ENCODE measurements around the gene PHF5A. TPM values are rescaled to one million over a fixed set of nuclear protein-coding genes. Genes with fewer than 3 reads are reported as not detected.
"Not testable (repeated sequence)": the region's sequence is repeated elsewhere in the genome, so short reads cannot be mapped to it uniquely, and the experiment has no call there.

PHF5A gene
- total RNA-seq, 1 donor = 38.4 TPM

DNA sequence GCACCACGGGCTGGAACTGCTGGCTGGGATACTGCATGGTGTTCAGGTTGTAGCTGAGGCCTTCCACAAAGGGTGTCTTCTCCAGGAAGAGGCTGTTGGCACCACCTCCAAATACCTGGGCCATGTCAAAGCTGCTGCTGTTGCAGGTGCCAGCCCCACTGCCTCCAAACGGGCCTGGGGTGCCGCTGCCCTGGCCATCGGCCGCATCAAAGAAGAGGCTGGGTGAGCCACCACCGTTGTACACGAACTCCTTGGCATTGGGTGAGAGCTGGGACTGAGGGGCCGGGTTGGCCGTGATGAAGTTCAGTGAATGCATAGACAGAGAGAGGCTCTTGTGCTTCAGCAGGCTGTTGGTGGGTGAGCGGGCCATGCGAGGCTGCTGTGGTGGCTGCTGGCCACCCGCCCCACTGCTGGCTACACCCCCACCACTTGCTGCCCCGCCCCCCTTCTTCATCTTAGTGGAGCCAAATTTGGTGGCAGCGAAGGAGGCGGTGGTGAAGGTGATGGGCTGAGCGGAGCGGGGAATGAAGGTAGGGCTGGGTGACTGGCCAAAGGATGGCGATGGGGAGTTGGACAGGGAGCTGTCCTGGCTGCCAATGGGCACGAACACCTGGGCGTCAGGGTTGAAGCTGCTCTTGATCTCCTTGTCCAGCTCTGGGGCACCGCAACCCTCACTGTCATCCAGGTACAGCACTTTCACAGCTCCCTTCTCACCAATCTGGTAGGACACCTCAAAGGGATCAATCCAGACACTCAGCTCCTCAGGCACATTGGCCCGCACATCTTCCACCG, 32.0 kb downstream of the PHF5A start:
- Histone ChIP-seq H3K4me2 (ENCODE audit: insufficient read depth, low read length) (no peak overlapping the region), H3K79me2 (ENCODE audit: insufficient read depth, low read length) (peaks cover 88% of the 10 kb centered on the region), H3K9me3 (ENCODE audit: low read depth, low read length) (no peaks in the 10 kb centered on the region), H4K20me1 (ENCODE audit: insufficient read depth, low read length) (peaks cover 76% of the 10 kb centered on the region), H2AFZ (ENCODE audit: low read length) (no peak overlapping the region), H3K4me1 (ENCODE audit: insufficient read depth, low read length) (no peaks in the 10 kb centered on the region), H3K27ac (ENCODE audit: low read depth, low read length) (no peak overlapping the region), H3K27me3 (ENCODE audit: insufficient read depth, low read length) (no peaks in the 10 kb centered on the region), H3K4me3 (ENCODE audit: insufficient read depth, low read length) (no peak overlapping the region), H3K36me3 (ENCODE audit: insufficient read depth, low read length) (peaks cover 76% of the 10 kb centered on the region)
- TF ChIP-seq, protein P1, sequence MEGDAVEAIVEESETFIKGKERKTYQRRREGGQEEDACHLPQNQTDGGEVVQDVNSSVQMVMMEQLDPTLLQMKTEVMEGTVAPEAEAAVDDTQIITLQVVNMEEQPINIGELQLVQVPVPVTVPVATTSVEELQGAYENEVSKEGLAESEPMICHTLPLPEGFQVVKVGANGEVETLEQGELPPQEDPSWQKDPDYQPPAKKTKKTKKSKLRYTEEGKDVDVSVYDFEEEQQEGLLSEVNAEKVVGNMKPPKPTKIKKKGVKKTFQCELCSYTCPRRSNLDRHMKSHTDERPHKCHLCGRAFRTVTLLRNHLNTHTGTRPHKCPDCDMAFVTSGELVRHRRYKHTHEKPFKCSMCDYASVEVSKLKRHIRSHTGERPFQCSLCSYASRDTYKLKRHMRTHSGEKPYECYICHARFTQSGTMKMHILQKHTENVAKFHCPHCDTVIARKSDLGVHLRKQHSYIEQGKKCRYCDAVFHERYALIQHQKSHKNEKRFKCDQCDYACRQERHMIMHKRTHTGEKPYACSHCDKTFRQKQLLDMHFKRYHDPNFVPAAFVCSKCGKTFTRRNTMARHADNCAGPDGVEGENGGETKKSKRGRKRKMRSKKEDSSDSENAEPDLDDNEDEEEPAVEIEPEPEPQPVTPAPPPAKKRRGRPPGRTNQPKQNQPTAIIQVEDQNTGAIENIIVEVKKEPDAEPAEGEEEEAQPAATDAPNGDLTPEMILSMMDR (IDR thresholded peaks at IDR 0.05; ENCODE audit: extremely low read depth, low read depth, low read length) = no peak
- no peak for DNase-seq (ENCODE audit: insufficient read length, low spot score, missing footprints)

DNA sequence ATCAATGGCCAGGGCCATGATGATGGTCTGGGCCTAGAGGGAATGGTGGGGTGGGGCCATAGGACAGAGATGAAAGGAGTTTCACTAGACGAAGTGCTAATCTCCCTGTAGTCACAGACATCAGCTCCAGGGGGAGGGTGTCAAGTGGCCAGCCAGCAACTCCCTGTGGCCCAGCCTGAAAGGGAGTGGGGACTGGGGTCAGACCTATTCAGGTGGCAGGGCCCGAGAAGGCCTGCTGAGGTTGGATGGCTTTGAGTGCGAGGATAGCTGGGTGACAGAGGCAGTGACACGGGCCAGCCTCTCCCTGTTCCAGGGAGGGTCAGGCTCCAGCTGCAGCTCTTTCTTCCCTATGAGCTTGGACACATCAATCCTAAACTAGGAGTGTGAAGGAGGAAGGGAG, 32.9 kb downstream of the PHF5A start:
- TF ChIP-seq, protein P1 (IDR thresholded peaks at IDR 0.05; ENCODE audit: extremely low read depth, low read depth, low read length) = no peak
- Histone ChIP-seq H3K9me3 (ENCODE audit: low read depth, low read length) (no peaks in the 10 kb centered on the region), H4K20me1 (ENCODE audit: insufficient read depth, low read length) (peaks cover 81% of the 10 kb centered on the region), H3K27me3 (ENCODE audit: insufficient read depth, low read length) (no peaks in the 10 kb centered on the region), H3K4me2 (ENCODE audit: insufficient read depth, low read length) (no peak overlapping the region), H3K4me3 (ENCODE audit: insufficient read depth, low read length) (no peak overlapping the region), H3K27ac (ENCODE audit: low read depth, low read length) (no peak overlapping the region), H2AFZ (ENCODE audit: low read length) (no peak overlapping the region), H3K36me3 (ENCODE audit: insufficient read depth, low read length) (peaks cover 74% of the 10 kb centered on the region), H3K4me1 (ENCODE audit: insufficient read depth, low read length) (no peaks in the 10 kb centered on the region), H3K79me2 (ENCODE audit: insufficient read depth, low read length) (peaks cover 82% of the 10 kb centered on the region)
- no peak for DNase-seq (ENCODE audit: insufficient read length, low spot score, missing footprints)

DNA sequence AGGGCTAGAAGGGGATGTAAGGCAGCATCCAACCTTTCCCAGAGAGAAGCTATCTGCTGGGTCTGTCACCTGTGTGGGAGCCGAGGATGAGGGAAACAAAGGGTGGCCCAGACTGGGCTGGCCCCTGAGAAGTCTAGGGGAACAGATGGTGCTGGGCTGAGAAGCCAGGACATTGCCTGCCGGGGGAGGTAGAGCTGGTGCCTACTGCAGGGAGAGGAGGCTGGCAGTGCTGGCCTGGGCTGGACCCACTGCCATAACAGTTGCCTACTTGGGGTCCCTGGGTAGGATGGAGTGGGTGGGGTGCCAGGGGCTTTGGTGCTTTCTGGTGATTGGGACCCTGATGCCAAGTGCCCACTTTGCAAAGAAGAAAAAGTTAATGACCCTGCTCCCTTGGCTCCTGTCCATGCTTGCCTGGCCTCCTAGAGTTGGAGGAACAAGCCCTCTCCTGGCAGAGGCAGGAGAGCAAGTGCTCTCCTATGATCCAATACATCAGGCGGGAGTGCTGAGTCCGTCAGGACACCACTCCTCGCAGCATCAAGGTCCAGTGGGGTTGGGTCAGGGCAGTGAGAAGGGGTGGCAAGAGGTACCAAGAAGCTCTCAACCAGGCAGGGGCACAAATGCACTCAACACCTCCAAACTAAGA, 34.0 kb downstream of the PHF5A start:
- not testable (repeated sequence) for H3K4me1 ChIP-seq (ENCODE audit: insufficient read depth, low read length); DNase-seq (ENCODE audit: insufficient read length, low spot score, missing footprints); H3K27ac ChIP-seq (ENCODE audit: low read depth, low read length); H3K9me3 ChIP-seq (ENCODE audit: low read depth, low read length); H3K4me2 ChIP-seq (ENCODE audit: insufficient read depth, low read length); H2AFZ ChIP-seq (ENCODE audit: low read length); H3K27me3 ChIP-seq (ENCODE audit: insufficient read depth, low read length); H3K4me3 ChIP-seq (ENCODE audit: insufficient read depth, low read length)
- H4K20me1 ChIP-seq (ENCODE audit: insufficient read depth, low read length) = peaks cover 74% of the 10 kb centered on the region
- H3K36me3 ChIP-seq (ENCODE audit: insufficient read depth, low read length) = peaks cover 70% of the 10 kb centered on the region
- H3K79me2 ChIP-seq (ENCODE audit: insufficient read depth, low read length) = peaks cover 71% of the 10 kb centered on the region

DNA sequence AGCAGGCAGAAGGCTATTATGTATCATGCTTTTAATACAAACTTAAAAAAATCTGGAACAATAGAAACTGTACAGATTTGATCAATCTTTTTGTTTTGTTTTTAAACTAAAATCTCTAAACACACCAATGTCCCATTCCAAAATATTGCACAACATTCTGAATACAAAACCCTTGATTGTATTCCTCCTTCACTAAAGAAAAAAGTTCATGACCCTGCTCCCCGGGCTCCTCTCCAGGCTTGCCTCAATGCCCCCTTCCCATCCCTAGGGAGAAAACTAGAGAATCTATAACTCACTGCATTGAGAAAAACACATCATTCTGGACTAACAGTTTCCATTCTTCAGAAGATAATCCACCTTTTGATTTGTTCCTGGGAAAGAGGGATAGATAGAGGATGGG, 35.0 kb downstream of the PHF5A start:
- not testable (repeated sequence) for H2AFZ ChIP-seq (ENCODE audit: low read length); H3K9me3 ChIP-seq (ENCODE audit: low read depth, low read length); H3K4me3 ChIP-seq (ENCODE audit: insufficient read depth, low read length); DNase-seq (ENCODE audit: insufficient read length, low spot score, missing footprints); H3K27ac ChIP-seq (ENCODE audit: low read depth, low read length); H3K4me1 ChIP-seq (ENCODE audit: insufficient read depth, low read length); H3K27me3 ChIP-seq (ENCODE audit: insufficient read depth, low read length); H3K4me2 ChIP-seq (ENCODE audit: insufficient read depth, low read length)
- H3K79me2 ChIP-seq (ENCODE audit: insufficient read depth, low read length) = peaks cover 61% of the 10 kb centered on the region
- H3K36me3 ChIP-seq (ENCODE audit: insufficient read depth, low read length) = peaks cover 61% of the 10 kb centered on the region
- H4K20me1 ChIP-seq (ENCODE audit: insufficient read depth, low read length) = peaks cover 64% of the 10 kb centered on the region

DNA sequence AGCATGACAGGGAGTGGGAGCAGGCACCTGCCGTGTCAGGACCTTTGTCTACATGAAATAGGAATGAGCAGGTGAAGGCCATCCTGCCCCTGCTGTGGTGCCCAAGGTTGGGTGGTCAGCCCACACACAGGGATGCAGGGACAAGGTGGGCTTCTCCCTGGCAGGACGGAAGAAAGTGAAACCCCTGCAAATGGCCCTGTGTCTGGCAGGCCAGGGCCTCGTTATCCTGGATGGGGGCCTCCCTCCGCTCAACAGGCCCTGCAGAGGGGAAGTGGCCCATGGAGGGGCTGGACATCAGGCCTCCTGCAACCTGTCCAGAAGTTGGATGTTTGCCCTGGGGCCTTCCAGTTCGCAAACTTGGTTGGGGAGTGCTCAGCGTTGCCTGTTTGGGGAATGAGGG, 36.8 kb downstream of the PHF5A start:
- Histone ChIP-seq H3K4me2 (ENCODE audit: insufficient read depth, low read length) (no peak overlapping the region), H3K4me3 (ENCODE audit: insufficient read depth, low read length) (no peak overlapping the region), H2AFZ (ENCODE audit: low read length) (no peak overlapping the region), H3K79me2 (ENCODE audit: insufficient read depth, low read length) (peaks cover 47% of the 10 kb centered on the region), H3K9me3 (ENCODE audit: low read depth, low read length) (no peaks in the 10 kb centered on the region), H3K27me3 (ENCODE audit: insufficient read depth, low read length) (no peaks in the 10 kb centered on the region), H3K4me1 (ENCODE audit: insufficient read depth, low read length) (no peaks in the 10 kb centered on the region), H3K27ac (ENCODE audit: low read depth, low read length) (no peak overlapping the region), H3K36me3 (ENCODE audit: insufficient read depth, low read length) (peaks cover 48% of the 10 kb centered on the region), H4K20me1 (ENCODE audit: insufficient read depth, low read length) (peaks cover 54% of the 10 kb centered on the region)
- no peak for DNase-seq (ENCODE audit: insufficient read length, low spot score, missing footprints)
- TF ChIP-seq, protein P1 (IDR thresholded peaks at IDR 0.05; ENCODE audit: extremely low read depth, low read depth, low read length) = no peak

Data from osteoblast (primary cell).